GM23248 (cell line): ENCODE results near the gene DDX60. TPM values are rescaled to one million over a fixed set of nuclear protein-coding genes. Genes with fewer than 3 reads are reported as not detected.

ENCODE experiments used
- DNase-seq: peaks from one replicate; pipeline ENCODE4 v3.0.0-alpha.2; 2015
- H2AFZ ChIP-seq: fragments of 200-600 bp; sonication (generic); 2 replicates; pipeline ENCODE4 v1.6.1; 2016; ENCODE audit warnings: antibody characterized with exemption
- H3F3A ChIP-seq: fragments of 200-600 bp; sonication (generic); 2 replicates; pipeline ENCODE4 v1.6.1; 2016; ENCODE audit warnings: mild to moderate bottlenecking, antibody characterized with exemption, mixed run types; ENCODE audit not compliant: insufficient read depth
- H3K27ac ChIP-seq: fragments of 200-600 bp; sonication (generic); 2 replicates; pipeline ENCODE4 v1.5.1; 2016; ENCODE audit warnings: mild to moderate bottlenecking
- H3K27me3 ChIP-seq: fragments of 200-600 bp; sonication (generic); replicated peaks from 2 replicates; pipeline ENCODE4 v1.6.1; 2016; ENCODE audit warnings: mild to moderate bottlenecking; ENCODE audit not compliant: insufficient read depth
- H3K36me3 ChIP-seq: fragments of 200-600 bp; sonication (generic); 2 replicates; pipeline ENCODE4 v1.6.1; 2016; ENCODE audit warnings: low read depth, mild to moderate bottlenecking
- H3K4me1 ChIP-seq: fragments of 200-600 bp; sonication (generic); 2 replicates; pipeline ENCODE4 v1.6.1; 2016; ENCODE audit warnings: mild to moderate bottlenecking; ENCODE audit not compliant: insufficient read depth
- H3K4me2 ChIP-seq: fragments of 200-600 bp; sonication (generic); one replicate; pipeline ENCODE4 v1.6.1; 2016; ENCODE audit warnings: mild to moderate bottlenecking; ENCODE audit not compliant: unreplicated experiment
- H3K4me3 ChIP-seq: fragments of 200-600 bp; sonication (generic); 2 replicates; pipeline ENCODE4 v1.5.1; 2016; ENCODE audit warnings: mild to moderate bottlenecking
- H3K79me2 ChIP-seq: fragments of 200-600 bp; sonication (generic); 2 replicates; pipeline ENCODE4 v1.6.1; 2016; ENCODE audit warnings: mild to moderate bottlenecking; ENCODE audit not compliant: insufficient read depth
- H3K9ac ChIP-seq: fragments of 200-600 bp; sonication (generic); 2 replicates; pipeline ENCODE4 v1.6.1; 2016; ENCODE audit warnings: mild to moderate bottlenecking
- H3K9me2 ChIP-seq: fragments of 200-600 bp; sonication (generic); 2 replicates; pipeline ENCODE4 v1.6.1; 2016; ENCODE audit warnings: mixed run types, mild to moderate bottlenecking, moderate library complexity; ENCODE audit not compliant: insufficient read depth
- H3K9me3 ChIP-seq: fragments of 200-600 bp; sonication (generic); one replicate; pipeline ENCODE4 v1.6.1; 2017; ENCODE audit warnings: low read depth
- H4K20me1 ChIP-seq: fragments of 200-600 bp; sonication (generic); 2 replicates; pipeline ENCODE4 v1.6.0; 2016; ENCODE audit not compliant: insufficient read depth
- EZH2 ChIP-seq: fragments of 200-600 bp; sonication (generic); IDR thresholded peaks from 2 replicates; pipeline ENCODE4 v1.6.1; 2018; ENCODE audit warnings: antibody characterized with exemption, mild to moderate bottlenecking; ENCODE audit not compliant: insufficient read depth, poor library complexity, severe bottlenecking
- EZH2phosphoT487 ChIP-seq: fragments of 200-600 bp; sonication (generic); IDR thresholded peaks from 2 replicates; pipeline ENCODE4 v1.6.1; 2018; ENCODE audit warnings: antibody characterized with exemption, moderate library complexity, mild to moderate bottlenecking, low read depth; ENCODE audit not compliant: insufficient read depth
- WGBS, 2 experiments: methylation state at CpG; one replicate each; pipeline ENCODE4 v1.1.6; 2015 to 2017; ENCODE audit warnings: low lambda C conversion rate in 2 of 2, low coverage in 1 of 2; ENCODE audit errors: missing lambda C conversion rate in 2 of 2; 5-methylcytosine and 5-hydroxymethylcytosine counted together
- in situ Hi-C: fragments of 300-500 bp; cut with MboI; formaldehyde crosslinking; loops from 2 replicates; pipeline ENCODE4 v1.15.0; 2020
- polyA plus RNA-seq: library from polyadenylated mRNA; unstranded; fragments of >200 nt; fragmentation: Nextera tagmentation; extraction: Ambion mirVana; gene quantifications from 2 replicates; pipeline ENCODE4 v1.2.1, GENCODE V29; 2016
- total RNA-seq: library from RNA; depleted of rRNA; stranded (reverse); fragments of >200 nt; shearing (Covaris generic); gene quantifications from 2 replicates; pipeline ENCODE4 v1.2.3, GENCODE V29; 2014

The DDX60 gene
- total and polyA plus RNA-seq, 2 experiments from 2014 or later: 1.8 to 7.1 TPM

DNA sequence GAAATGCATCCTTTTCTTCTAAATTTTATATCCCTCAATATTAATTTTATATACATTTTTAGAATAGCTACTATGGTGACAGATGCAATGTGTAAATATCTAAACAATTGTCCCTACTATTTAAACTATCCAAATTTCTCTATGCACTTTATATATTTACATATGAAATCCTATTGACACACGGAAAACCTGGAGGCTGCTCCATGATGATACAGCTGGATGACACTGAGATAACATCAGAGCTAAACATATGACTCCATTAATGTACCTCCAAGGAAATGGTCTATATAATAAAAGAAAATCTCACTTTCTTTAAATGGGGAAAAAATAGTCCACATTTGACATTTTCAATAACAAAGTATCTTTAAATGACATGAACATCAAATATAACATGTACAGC, 43.7 kb downstream of the DDX60 start:
- Histone ChIP-seq H4K20me1 (no peaks in the 10 kb centered on the region), H3K9ac (no peak overlapping the region), H2AFZ (no peak overlapping the region), H3K9me3 (no peaks in the 10 kb centered on the region), H3K4me2 (no peak overlapping the region), H3K79me2 (no peaks in the 10 kb centered on the region), H3K4me1 (no peaks in the 10 kb centered on the region), H3F3A (no peaks in the 10 kb centered on the region), H3K4me3 (no peak overlapping the region), H3K9me2 (no peaks in the 10 kb centered on the region), H3K36me3 (no peaks in the 10 kb centered on the region), H3K27me3 (no peaks in the 10 kb centered on the region), H3K27ac (no peak overlapping the region)
- 66 to 70% methylated on average over 1 of the region's 1 CpG for WGBS, 2 experiments
- TF ChIP-seq EZH2phosphoT487 (no peak), EZH2 (no peak)
- in situ Hi-C loops: no loop called here
- DNase-seq: no peak

DNA sequence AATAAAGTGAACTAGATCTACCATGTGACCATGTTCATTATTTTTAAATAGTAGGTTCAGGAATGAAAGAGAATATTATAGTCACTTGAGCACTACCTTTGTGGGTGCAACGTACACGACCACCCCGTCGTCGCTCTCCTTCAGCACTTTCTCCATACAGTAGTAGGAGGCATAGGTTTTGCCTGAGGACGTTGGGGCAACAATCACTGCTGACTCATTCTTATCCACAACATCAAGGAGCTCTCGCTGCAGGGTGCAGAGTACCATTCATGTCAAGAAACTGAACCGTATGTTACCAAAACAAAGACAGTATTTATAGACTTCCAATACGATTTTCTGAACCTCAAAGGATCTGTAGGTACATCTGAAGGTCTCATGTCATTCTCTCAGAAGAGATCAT, 44.7 kb downstream of the DDX60 start:
- Histone ChIP-seq H3K9ac (no peak overlapping the region), H3K27ac (no peak overlapping the region), H4K20me1 (no peaks in the 10 kb centered on the region), H3K4me3 (no peak overlapping the region), H3F3A (no peaks in the 10 kb centered on the region), H3K27me3 (no peaks in the 10 kb centered on the region), H3K9me2 (no peaks in the 10 kb centered on the region), H2AFZ (no peak overlapping the region), H3K4me2 (no peak overlapping the region), H3K9me3 (no peaks in the 10 kb centered on the region), H3K79me2 (no peaks in the 10 kb centered on the region), H3K36me3 (no peaks in the 10 kb centered on the region), H3K4me1 (no peaks in the 10 kb centered on the region)
- no peak for TF ChIP-seq EZH2phosphoT487
- no peak for TF ChIP-seq EZH2
- DNase-seq: no peak
- in situ Hi-C loops: no loop called here
- 88 to 94% methylated on average over 9 of the region's 9 CpGs for WGBS, 2 experiments

- Histone ChIP-seq H3F3A (no peaks in the 10 kb centered on the region), H3K36me3 (no peaks in the 10 kb centered on the region), H3K79me2 (no peaks in the 10 kb centered on the region), H3K9me2 (no peaks in the 10 kb centered on the region), H2AFZ (no peak overlapping the region), H3K9me3 (no peaks in the 10 kb centered on the region), H3K4me1 (no peaks in the 10 kb centered on the region), H3K4me3 (no peak overlapping the region), H4K20me1 (no peaks in the 10 kb centered on the region), H3K27me3 (no peaks in the 10 kb centered on the region), H3K4me2 (no peak overlapping the region), H3K27ac (no peak overlapping the region), H3K9ac (no peak overlapping the region)
- in situ Hi-C loops: no loop called here
- WGBS, 2 experiments: 94 to 96% methylated on average over 2 of the region's 2 CpGs
- DNase-seq: no peak
- TF ChIP-seq EZH2phosphoT487 (no peak), EZH2 (no peak)
These were observed 46.1 kb downstream of the DDX60 start for GRCh38 chr4:168272488-168272887.

- no peak overlapping the region for H3K4me2 ChIP-seq
- H2AFZ ChIP-seq: no peak overlapping the region
- H3K9me2 ChIP-seq: no peaks in the 10 kb centered on the region
- H3K9ac ChIP-seq: no peak overlapping the region
- 87% methylated on average over 2 of the region's 2 CpGs for WGBS, 2 experiments
- in situ Hi-C loops: no loop called here
- H4K20me1 ChIP-seq: no peaks in the 10 kb centered on the region
- H3K4me1 ChIP-seq: no peaks in the 10 kb centered on the region
- DNase-seq: no peak
- TF ChIP-seq EZH2: no peak
- TF ChIP-seq EZH2phosphoT487: no peak
- no peaks in the 10 kb centered on the region for H3F3A ChIP-seq
- H3K27ac ChIP-seq: no peak overlapping the region
- H3K36me3 ChIP-seq: no peaks in the 10 kb centered on the region
- no peaks in the 10 kb centered on the region for H3K79me2 ChIP-seq
- H3K27me3 ChIP-seq: no peaks in the 10 kb centered on the region
- H3K9me3 ChIP-seq: no peaks in the 10 kb centered on the region
- no peak overlapping the region for H3K4me3 ChIP-seq
These were observed 48.7 kb downstream of the DDX60 start for GRCh38 chr4:168269896-168270295.

GRCh38 chr4:168265327-168265726, 53.2 kb downstream of the DDX60 start:
- Histone ChIP-seq H3K79me2 (no peaks in the 10 kb centered on the region), H3K9me2 (no peaks in the 10 kb centered on the region), H3K9ac (no peak overlapping the region), H3K27me3 (no peaks in the 10 kb centered on the region), H2AFZ (no peak overlapping the region), H3K4me3 (no peak overlapping the region), H4K20me1 (no peaks in the 10 kb centered on the region), H3K27ac (no peak overlapping the region), H3K36me3 (no peaks in the 10 kb centered on the region), H3F3A (no peaks in the 10 kb centered on the region), H3K4me1 (no peaks in the 10 kb centered on the region), H3K9me3 (no peaks in the 10 kb centered on the region), H3K4me2 (no peak overlapping the region)
- WGBS, 2 experiments: 92 to 95% methylated on average over 1 of the region's 1 CpG
- in situ Hi-C loops: no loop called here
- no peak for TF ChIP-seq EZH2
- TF ChIP-seq EZH2phosphoT487: no peak
- DNase-seq: no peak
